WTC11 (cell line): ENCODE measurements around the gene PLA2G4A. TPM values are rescaled to one million over a fixed set of nuclear protein-coding genes. Genes with fewer than 3 reads are reported as not detected.

Experiments
- ATAC-seq: fragments of 200-7000 bp; cut with Tn5 transposase; 2 replicates; pipeline ENCODE4 v1.10.0; 2021; ENCODE audit warnings: mild to moderate bottlenecking, moderate library complexity
- CTCF ChIA-PET: fragments of 300-600 bp; sonication (Branson Sonifier 250); formaldehyde crosslinking; loops from one replicate; lab custom pipeline; 2021; ENCODE audit warnings: antibody characterized with exemption; lab: Charles Lee
- POLR2A ChIA-PET: fragments of 350-600 bp; sonication (Branson Sonifier 250); formaldehyde crosslinking; loops from one replicate; lab custom pipeline; 2021; ENCODE audit warnings: antibody characterized with exemption; lab: Charles Lee
- DNase-seq: peaks from one replicate; pipeline ENCODE4 v3.0.0; 2021; ENCODE audit warnings: low spot score
- H3K27ac Mint-ChIP-seq: 2 replicates; pipeline ENCODE4 v1.8.0; 2021; ENCODE audit warnings: mixed read lengths
- H3K27me3 Mint-ChIP-seq: 2 replicates; pipeline ENCODE4 v1.8.0; 2021; ENCODE audit warnings: low read depth, mild to moderate bottlenecking, moderate library complexity, mixed read lengths
- H3K36me3 Mint-ChIP-seq: 2 replicates; pipeline ENCODE4 v1.8.0; 2021; ENCODE audit warnings: mixed read lengths
- H3K4me1 Mint-ChIP-seq: 2 replicates; pipeline ENCODE4 v1.8.0; 2022; ENCODE audit warnings: mixed read lengths
- H3K4me3 Mint-ChIP-seq: 2 replicates; pipeline ENCODE4 v1.8.0; 2021; ENCODE audit warnings: mild to moderate bottlenecking, moderate library complexity, mixed read lengths
- H3K9me3 Mint-ChIP-seq: 2 replicates; pipeline ENCODE4 v1.8.0; 2021; ENCODE audit warnings: mixed read lengths
- AFF4 ChIP-seq: sonication (generic); formaldehyde crosslinking; IDR thresholded peaks from 2 replicates; pipeline ENCODE4 v1.8.1; 2023; ENCODE audit warnings: mild to moderate bottlenecking, missing genetic modification reagents, borderline replicate concordance
- CREB1 ChIP-seq: sonication (generic); formaldehyde crosslinking; IDR thresholded peaks from 2 replicates; pipeline ENCODE4 v1.8.0; 2023; ENCODE audit warnings: mild to moderate bottlenecking, missing genetic modification reagents
- FOXJ3 ChIP-seq: sonication (generic); formaldehyde crosslinking; IDR thresholded peaks from 2 replicates; pipeline ENCODE4 v1.9.0; 2021; ENCODE audit warnings: missing genetic modification reagents, mild to moderate bottlenecking, borderline replicate concordance
- FOXP4 ChIP-seq: sonication (generic); formaldehyde crosslinking; IDR thresholded peaks from 2 replicates; pipeline ENCODE4 v1.8.0; 2022; ENCODE audit warnings: mild to moderate bottlenecking, missing genetic modification reagents
- JAZF1 ChIP-seq: fragments of 250-450 bp; sonication (Bioruptor Pico); IDR thresholded peaks from 2 replicates; pipeline ENCODE4 v1.9.0; 2021; ENCODE audit warnings: moderate library complexity, mild to moderate bottlenecking, inconsistent platforms
- NFATC4 ChIP-seq: fragments of 250-450 bp; sonication (Bioruptor Pico); IDR thresholded peaks from 2 replicates; pipeline ENCODE4 v1.9.0; 2021; ENCODE audit warnings: mild to moderate bottlenecking
- RELA ChIP-seq: sonication (generic); formaldehyde crosslinking; IDR thresholded peaks from 2 replicates; pipeline ENCODE4 v1.8.1; 2022; ENCODE audit warnings: missing genetic modification reagents, mild to moderate bottlenecking, borderline replicate concordance
- SMAD4 ChIP-seq: sonication (generic); formaldehyde crosslinking; IDR thresholded peaks from 2 replicates; pipeline ENCODE4 v1.8.0; 2022; ENCODE audit warnings: mild to moderate bottlenecking, missing genetic modification reagents
- SP1 ChIP-seq: sonication (generic); formaldehyde crosslinking; conservative IDR thresholded peaks from 2 replicates; pipeline ENCODE4 v1.8.1; 2022; ENCODE audit warnings: missing genetic modification reagents
- ZBTB21 ChIP-seq: sonication (generic); formaldehyde crosslinking; IDR thresholded peaks from 2 replicates; pipeline ENCODE4 v1.8.1; 2023; ENCODE audit warnings: mild to moderate bottlenecking, missing genetic modification reagents, borderline replicate concordance
- ZNF138 ChIP-seq: sonication (generic); formaldehyde crosslinking; conservative IDR thresholded peaks from 2 replicates; pipeline ENCODE4 v1.8.1; 2022; ENCODE audit warnings: mild to moderate bottlenecking, moderate library complexity, missing genetic modification reagents
- ZNF671 ChIP-seq: fragments of 250-450 bp; sonication (Bioruptor Pico); IDR thresholded peaks from 2 replicates; pipeline ENCODE4 v1.8.0; 2021; ENCODE audit warnings: mild to moderate bottlenecking
- total RNA-seq: library from RNA; stranded (reverse); gene quantifications from 3 replicates; pipeline ENCODE4 v1.2.3, GENCODE V29; 2021
- TF ChIP-seq, protein P1 (sequence below): fragments of 250-450 bp; sonication (Bioruptor Pico); IDR thresholded peaks from 2 replicates; pipeline ENCODE4 v1.9.0; 2021; ENCODE audit warnings: mild to moderate bottlenecking
- TF ChIP-seq, protein P2 (sequence below): sonication (generic); formaldehyde crosslinking; IDR thresholded peaks from 2 replicates; pipeline ENCODE4 v1.8.1; 2022; ENCODE audit warnings: low read depth, missing genetic modification reagents, borderline replicate concordance
- TF ChIP-seq, protein P3 (sequence below): sonication (generic); formaldehyde crosslinking; IDR thresholded peaks from 2 replicates; pipeline ENCODE4 v1.8.1; 2023; ENCODE audit warnings: mild to moderate bottlenecking, missing genetic modification reagents
- TF ChIP-seq, protein P4 (sequence below): sonication (generic); formaldehyde crosslinking; IDR thresholded peaks from 2 replicates; pipeline ENCODE4 v1.8.0; 2023; ENCODE audit warnings: mild to moderate bottlenecking, missing genetic modification reagents
- TF ChIP-seq, protein P5 (sequence below): sonication (generic); formaldehyde crosslinking; IDR thresholded peaks from 2 replicates; pipeline ENCODE4 v1.8.1; 2022; ENCODE audit warnings: mild to moderate bottlenecking, moderate library complexity, missing genetic modification reagents

PLA2G4A gene
- total RNA-seq, 1 experiment from 2014 or later = 1.3 TPM

DNA sequence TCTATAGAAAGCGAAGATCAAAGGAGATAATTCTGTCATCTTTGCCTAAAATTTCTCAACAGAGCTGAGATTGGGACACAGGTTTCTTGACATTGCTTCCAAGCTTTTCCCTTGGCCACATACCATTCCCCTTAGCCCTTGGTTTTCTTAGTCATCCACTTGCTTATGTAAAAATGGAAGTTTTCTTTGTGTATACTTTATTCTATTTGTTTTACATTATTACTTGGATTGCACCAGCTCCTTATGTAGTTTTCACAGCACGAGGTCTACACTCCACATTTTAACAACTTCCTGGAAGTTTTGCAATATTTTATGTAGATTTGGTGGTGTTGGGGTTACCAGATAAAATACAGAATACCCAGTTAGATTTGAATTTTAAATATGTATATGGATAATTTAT lies 129.8 kb downstream of the PLA2G4A start:
- H3K9me3 Mint-ChIP-seq = no peaks in the 10 kb centered on the region
- ATAC-seq (no peak), DNase-seq (no peak)
- ChIA-PET CTCF (interaction anchor here (0.5 to 1.1 kb wide), 2 partner anchors 235 to 236 kb away, joined by 3 read pairs; no protein-coding TSS in a partner anchor), POLR2A (no interaction called here)
- TF ChIP-seq FOXJ3 (CRISPR knock-in tag) (no peak), ZBTB21 (CRISPR knock-in tag) (no peak), SMAD4 (CRISPR knock-in tag) (no peak)
- TF ChIP-seq, protein P1, sequence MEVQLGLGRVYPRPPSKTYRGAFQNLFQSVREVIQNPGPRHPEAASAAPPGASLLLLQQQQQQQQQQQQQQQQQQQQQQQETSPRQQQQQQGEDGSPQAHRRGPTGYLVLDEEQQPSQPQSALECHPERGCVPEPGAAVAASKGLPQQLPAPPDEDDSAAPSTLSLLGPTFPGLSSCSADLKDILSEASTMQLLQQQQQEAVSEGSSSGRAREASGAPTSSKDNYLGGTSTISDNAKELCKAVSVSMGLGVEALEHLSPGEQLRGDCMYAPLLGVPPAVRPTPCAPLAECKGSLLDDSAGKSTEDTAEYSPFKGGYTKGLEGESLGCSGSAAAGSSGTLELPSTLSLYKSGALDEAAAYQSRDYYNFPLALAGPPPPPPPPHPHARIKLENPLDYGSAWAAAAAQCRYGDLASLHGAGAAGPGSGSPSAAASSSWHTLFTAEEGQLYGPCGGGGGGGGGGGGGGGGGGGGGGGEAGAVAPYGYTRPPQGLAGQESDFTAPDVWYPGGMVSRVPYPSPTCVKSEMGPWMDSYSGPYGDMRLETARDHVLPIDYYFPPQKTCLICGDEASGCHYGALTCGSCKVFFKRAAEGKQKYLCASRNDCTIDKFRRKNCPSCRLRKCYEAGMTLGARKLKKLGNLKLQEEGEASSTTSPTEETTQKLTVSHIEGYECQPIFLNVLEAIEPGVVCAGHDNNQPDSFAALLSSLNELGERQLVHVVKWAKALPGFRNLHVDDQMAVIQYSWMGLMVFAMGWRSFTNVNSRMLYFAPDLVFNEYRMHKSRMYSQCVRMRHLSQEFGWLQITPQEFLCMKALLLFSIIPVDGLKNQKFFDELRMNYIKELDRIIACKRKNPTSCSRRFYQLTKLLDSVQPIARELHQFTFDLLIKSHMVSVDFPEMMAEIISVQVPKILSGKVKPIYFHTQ (CRISPR knock-in tag) = no peak
- H3K36me3 Mint-ChIP-seq = no peaks in the 10 kb centered on the region
- H3K27ac Mint-ChIP-seq = no peak overlapping the region
- peaks cover 17% of the 10 kb centered on the region for H3K4me1 Mint-ChIP-seq
- H3K27me3 Mint-ChIP-seq = no peaks in the 10 kb centered on the region
- no peak overlapping the region for H3K4me3 Mint-ChIP-seq

DNA sequence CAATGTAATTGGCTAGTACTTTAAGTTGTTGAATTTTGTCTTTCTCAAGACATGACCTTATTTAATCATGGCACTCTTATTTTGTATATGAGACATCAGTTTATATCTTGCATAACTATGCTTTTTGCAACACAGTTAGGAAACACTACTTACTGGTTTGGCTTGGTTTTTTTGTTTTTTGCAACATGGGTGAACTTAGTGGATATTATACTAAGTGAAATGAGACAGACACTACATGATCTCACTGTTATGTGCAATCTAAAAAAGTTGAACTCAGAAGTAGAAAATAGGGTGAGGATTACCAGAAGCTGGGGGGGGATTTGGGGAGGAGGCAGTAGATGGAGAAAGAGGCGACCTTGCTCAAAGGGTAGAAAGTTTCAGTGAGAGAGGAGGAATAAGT lies 132.1 kb downstream of the PLA2G4A start:
- no peak for ATAC-seq
- ChIA-PET CTCF (no interaction called here), POLR2A (no interaction called here)
- H3K27me3 Mint-ChIP-seq = no peaks in the 10 kb centered on the region
- H3K4me3 Mint-ChIP-seq = no peak overlapping the region
- no peak for TF ChIP-seq FOXP4 (CRISPR knock-in tag)
- TF ChIP-seq SP1 (CRISPR knock-in tag) = no peak
- no peak for TF ChIP-seq AFF4 (CRISPR knock-in tag)
- no peak for TF ChIP-seq RELA (CRISPR knock-in tag)
- no peak for TF ChIP-seq ZNF671 (CRISPR knock-in tag)
- TF ChIP-seq JAZF1 = no peak
- TF ChIP-seq CREB1 (CRISPR knock-in tag) = no peak
- TF ChIP-seq, protein P2, sequence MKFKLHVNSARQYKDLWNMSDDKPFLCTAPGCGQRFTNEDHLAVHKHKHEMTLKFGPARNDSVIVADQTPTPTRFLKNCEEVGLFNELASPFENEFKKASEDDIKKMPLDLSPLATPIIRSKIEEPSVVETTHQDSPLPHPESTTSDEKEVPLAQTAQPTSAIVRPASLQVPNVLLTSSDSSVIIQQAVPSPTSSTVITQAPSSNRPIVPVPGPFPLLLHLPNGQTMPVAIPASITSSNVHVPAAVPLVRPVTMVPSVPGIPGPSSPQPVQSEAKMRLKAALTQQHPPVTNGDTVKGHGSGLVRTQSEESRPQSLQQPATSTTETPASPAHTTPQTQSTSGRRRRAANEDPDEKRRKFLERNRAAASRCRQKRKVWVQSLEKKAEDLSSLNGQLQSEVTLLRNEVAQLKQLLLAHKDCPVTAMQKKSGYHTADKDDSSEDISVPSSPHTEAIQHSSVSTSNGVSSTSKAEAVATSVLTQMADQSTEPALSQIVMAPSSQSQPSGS (CRISPR knock-in tag) = no peak
- H3K36me3 Mint-ChIP-seq = no peaks in the 10 kb centered on the region
- H3K4me1 Mint-ChIP-seq = peaks cover 17% of the 10 kb centered on the region
- DNase-seq = no peak
- no peaks in the 10 kb centered on the region for H3K9me3 Mint-ChIP-seq
- H3K27ac Mint-ChIP-seq = no peak overlapping the region

- Mint-ChIP-seq H3K4me1 (peaks cover 4% of the 10 kb centered on the region), H3K4me3 (no peak overlapping the region), H3K9me3 (no peaks in the 10 kb centered on the region), H3K27ac (no peak overlapping the region), H3K36me3 (no peaks in the 10 kb centered on the region), H3K27me3 (no peaks in the 10 kb centered on the region)
- DNase-seq = no peak
- ChIA-PET POLR2A (no interaction called here), CTCF (no interaction called here)
- no peak for ATAC-seq
- TF ChIP-seq, protein P3, sequence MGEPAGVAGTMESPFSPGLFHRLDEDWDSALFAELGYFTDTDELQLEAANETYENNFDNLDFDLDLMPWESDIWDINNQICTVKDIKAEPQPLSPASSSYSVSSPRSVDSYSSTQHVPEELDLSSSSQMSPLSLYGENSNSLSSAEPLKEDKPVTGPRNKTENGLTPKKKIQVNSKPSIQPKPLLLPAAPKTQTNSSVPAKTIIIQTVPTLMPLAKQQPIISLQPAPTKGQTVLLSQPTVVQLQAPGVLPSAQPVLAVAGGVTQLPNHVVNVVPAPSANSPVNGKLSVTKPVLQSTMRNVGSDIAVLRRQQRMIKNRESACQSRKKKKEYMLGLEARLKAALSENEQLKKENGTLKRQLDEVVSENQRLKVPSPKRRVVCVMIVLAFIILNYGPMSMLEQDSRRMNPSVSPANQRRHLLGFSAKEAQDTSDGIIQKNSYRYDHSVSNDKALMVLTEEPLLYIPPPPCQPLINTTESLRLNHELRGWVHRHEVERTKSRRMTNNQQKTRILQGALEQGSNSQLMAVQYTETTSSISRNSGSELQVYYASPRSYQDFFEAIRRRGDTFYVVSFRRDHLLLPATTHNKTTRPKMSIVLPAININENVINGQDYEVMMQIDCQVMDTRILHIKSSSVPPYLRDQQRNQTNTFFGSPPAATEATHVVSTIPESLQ (CRISPR knock-in tag) = no peak
- TF ChIP-seq NFATC4 (CRISPR knock-in tag) (no peak), ZNF138 (no peak)
- TF ChIP-seq, protein P4, sequence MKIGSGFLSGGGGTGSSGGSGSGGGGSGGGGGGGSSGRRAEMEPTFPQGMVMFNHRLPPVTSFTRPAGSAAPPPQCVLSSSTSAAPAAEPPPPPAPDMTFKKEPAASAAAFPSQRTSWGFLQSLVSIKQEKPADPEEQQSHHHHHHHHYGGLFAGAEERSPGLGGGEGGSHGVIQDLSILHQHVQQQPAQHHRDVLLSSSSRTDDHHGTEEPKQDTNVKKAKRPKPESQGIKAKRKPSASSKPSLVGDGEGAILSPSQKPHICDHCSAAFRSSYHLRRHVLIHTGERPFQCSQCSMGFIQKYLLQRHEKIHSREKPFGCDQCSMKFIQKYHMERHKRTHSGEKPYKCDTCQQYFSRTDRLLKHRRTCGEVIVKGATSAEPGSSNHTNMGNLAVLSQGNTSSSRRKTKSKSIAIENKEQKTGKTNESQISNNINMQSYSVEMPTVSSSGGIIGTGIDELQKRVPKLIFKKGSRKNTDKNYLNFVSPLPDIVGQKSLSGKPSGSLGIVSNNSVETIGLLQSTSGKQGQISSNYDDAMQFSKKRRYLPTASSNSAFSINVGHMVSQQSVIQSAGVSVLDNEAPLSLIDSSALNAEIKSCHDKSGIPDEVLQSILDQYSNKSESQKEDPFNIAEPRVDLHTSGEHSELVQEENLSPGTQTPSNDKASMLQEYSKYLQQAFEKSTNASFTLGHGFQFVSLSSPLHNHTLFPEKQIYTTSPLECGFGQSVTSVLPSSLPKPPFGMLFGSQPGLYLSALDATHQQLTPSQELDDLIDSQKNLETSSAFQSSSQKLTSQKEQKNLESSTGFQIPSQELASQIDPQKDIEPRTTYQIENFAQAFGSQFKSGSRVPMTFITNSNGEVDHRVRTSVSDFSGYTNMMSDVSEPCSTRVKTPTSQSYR = no peak
- TF ChIP-seq, protein P5, sequence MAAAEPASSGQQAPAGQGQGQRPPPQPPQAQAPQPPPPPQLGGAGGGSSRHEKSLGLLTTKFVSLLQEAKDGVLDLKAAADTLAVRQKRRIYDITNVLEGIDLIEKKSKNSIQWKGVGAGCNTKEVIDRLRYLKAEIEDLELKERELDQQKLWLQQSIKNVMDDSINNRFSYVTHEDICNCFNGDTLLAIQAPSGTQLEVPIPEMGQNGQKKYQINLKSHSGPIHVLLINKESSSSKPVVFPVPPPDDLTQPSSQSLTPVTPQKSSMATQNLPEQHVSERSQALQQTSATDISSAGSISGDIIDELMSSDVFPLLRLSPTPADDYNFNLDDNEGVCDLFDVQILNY (CRISPR knock-in tag) = no peak
These were observed 137.1 kb downstream of the PLA2G4A start for GRCh38 chr1:186965847-186966246.
